HG02642 (cell line): ENCODE data around the gene CDC42SE1.

ENCODE experiments used
- ATAC-seq: cut with Tn5 transposase; IDR thresholded peaks from one replicate; pipeline ENCODE4 v1.9.1; 2021; ENCODE audit warnings: mild to moderate bottlenecking; ENCODE audit not compliant: unreplicated experiment, poor library complexity

The CDC42SE1 gene

GRCh38 chr1:151009674-151010345 lies 49.6 kb downstream of the CDC42SE1 start:
- no peak for ATAC-seq

DNA sequence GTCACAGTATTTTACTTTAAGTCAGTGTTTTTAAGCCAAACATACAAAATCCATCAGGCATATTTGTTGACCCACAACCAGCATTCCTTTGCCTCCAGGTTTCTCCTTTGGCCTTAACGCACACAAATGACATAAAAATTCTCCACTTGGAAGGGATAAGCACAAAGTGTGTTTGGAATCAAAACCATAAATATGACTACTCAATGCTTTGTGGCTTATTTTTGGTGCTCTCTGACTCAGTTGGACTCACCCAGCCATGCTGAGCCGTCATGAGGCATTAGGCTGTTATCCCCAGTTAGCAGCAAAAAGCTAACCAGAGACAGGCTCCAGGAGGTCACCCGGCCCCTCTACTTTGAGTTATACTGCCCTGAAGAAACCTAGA lies 50.2 kb downstream of the CDC42SE1 start:
- no peak for ATAC-seq

DNA sequence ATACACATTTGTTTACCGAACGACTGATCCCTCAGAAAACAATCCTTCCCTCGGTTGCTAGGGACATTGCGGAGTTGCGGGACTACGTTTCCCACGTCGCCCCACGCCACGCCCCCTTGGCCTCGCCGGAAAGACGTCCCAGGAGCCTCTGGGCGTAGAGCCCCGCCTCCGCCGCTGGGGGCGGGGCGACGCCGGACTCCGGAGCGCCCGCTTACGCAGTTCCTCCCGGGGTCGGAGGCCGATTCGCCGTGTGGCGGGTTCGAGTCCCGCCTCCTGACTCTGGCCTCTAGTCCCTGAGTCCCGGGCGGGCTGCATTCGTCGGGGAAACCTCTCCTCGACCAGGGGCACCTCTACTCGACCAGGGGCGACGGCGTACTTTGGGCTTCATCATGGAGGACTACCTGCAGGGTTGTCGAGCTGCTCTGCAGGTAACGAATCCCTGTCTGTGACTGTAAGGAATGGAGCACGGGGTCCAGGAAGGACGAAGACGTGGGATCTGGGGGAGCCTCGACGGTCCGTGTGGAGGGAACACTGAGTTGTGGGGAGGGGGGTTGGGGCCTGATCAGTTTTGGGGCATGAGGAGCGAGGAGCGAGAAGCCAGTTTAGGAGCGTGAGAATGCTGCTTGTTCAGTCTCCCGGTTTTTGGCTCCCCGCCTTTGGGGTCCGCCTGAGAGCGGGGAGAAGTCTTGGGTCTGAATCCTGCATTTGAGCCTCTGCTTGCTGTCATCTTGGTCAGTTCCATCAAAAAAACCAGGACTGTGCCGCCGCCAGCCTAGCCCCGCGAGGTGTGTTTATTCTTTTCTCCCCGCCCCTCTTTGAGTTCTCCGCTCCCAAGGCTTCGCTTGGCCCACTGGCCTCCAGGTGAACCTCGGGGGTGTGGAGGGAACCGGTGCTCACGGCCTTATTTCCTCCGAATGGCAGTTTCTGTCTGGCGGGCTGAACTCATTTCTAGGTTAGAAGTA lies 50.9 kb downstream of the CDC42SE1 start, which contains the start of gene PRUNE1:
PRUNE1 (plus strand) TSS at position 206 of the 962 bp plus-strand sequence; CDS start at position 390, 184 bp downstream.
- peak; percentile 78 for ATAC-seq

- ATAC-seq = no peak
These were observed 51.6 kb downstream of the CDC42SE1 start for GRCh38 chr1:151007853-151008243.

- ATAC-seq = peak; percentile 44
These were observed 52.9 kb downstream of the CDC42SE1 start, which contains the start of gene MINDY1 for GRCh38 chr1:151006327-151007052. MINDY1 (minus strand) TSS chr1:151006902; CDS start chr1:151002617, 4,285 bp downstream.

DNA sequence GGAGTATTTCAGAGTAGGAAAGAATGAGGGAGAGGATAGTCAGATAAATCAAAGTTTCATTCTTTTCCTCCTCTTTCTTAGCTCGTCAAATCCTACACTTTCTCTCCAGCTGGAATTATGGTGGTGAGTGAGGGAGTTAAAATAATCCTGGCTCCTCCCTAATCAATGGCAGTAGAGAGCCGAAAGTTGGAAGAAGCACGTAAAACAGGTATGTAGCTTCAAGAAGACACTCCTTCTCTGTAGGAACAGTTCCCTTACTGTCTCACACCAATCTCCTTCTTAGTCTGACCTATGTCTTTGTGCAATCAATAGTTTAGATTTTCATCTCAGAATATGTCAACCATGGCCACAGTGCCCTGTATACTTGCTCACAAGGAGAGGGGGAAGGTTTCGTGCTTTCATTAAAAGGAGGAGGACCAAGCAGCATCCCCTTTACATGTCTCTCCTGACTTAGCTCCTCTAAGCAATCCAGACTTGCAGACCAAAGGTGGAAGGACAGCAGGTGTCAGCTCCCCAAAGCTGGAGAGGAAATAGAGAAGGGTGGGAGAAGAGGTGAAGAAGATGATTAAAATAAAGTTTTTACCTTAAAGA lies 53.6 kb downstream of the CDC42SE1 start:
- ATAC-seq = no peak

DNA sequence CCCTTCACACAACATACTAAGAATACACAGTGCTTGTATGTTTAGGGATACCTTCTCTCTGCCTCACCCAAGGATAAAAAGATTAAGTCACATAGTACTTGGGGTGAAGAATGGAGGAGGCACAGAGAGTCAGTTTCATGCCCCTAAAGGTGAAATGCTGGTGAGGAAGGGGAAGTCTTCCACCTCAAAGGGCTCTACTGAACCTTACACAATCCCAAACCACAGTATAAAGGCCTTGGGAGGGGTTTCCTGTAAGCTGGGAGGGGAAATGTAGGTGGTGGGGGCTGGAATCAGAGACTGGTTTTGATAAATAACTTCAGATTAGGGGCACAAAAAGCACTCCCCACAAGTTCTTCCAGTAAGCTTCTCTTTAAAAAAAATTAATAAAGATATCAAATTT lies 56.2 kb downstream of the CDC42SE1 start:
- no peak for ATAC-seq

DNA sequence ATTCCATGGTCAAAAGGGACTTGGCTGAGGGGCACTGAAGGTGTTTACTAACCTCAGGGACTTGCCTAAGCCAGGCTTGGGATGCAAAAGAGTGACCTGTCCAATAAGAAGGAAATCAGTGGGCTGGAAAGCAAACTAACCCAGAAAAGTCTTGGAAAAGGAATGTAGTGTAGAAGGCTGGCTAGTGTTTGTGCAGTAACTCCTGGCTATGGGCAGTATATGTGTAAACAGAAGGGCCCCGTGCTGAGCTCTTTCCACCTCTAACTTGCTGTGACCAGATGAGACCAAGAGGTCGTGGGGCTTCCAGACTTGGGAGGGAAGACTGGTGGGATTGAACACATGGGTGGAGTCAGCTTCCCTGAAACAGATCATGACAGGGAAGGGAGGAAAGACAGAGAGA lies 56.8 kb downstream of the CDC42SE1 start:
- ATAC-seq = no peak

DNA sequence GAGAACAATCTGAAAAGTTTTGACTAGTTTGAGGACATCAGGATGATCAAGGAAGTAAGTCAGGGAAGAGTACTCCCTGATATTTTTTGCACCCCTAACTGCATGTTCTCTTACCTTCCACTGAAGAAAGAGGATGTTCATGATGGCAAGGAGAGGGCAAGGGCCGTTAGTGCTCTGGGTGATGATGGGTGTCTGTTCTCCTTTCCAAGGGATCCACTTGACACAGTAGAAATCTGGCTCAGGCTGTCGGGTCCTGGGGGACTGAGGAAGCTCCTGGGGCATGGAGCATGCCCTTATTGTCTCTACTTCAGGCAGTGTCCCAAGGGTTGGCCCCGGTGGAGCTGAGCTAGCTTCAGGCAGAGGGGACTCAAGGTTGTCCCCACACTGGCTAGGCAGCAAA lies 57.4 kb downstream of the CDC42SE1 start:
- no peak for ATAC-seq

GRCh38 chr1:151001602-151002001 lies 57.8 kb downstream of the CDC42SE1 start:
- ATAC-seq = no peak
